Measurements from ENCODE around the gene OXTR.

Gene OXTR

GRCh38 chr3:8712045-8712907, 57.1 kb downstream of the OXTR start:
- DNase-seq (ENCODE audit: low spot score) = peak; percentile 46

GRCh38 chr3:8709801-8710507, 59.5 kb downstream of the OXTR start:
- no peak for DNase-seq (ENCODE audit: low spot score)

- no peak for DNase-seq (ENCODE audit: low spot score)
These were observed 60.1 kb downstream of the OXTR start for GRCh38 chr3:8709287-8709686.

GRCh38 chr3:8705575-8705974, 63.8 kb downstream of the OXTR start:
- no peak for DNase-seq (ENCODE audit: low spot score)

GRCh38 chr3:8702560-8702959, 66.9 kb downstream of the OXTR start:
- DNase-seq (ENCODE audit: low spot score) = no peak
